WTC11 (cell line): Measurements from ENCODE around the gene MYOCOS.

Experiments
- JUN ChIP-seq: sonication (generic); formaldehyde crosslinking; IDR thresholded peaks from 2 replicates; pipeline ENCODE4 v1.8.0; 2023; ENCODE audit warnings: mild to moderate bottlenecking, missing genetic modification reagents
- TF ChIP-seq, protein P1 (sequence below): fragments of 200-600 bp; IDR thresholded peaks from 2 replicates; pipeline ENCODE4 v1.8.0; 2022; ENCODE audit warnings: antibody characterized with exemption
- TF ChIP-seq, protein P2 (sequence below): sonication (generic); formaldehyde crosslinking; conservative IDR thresholded peaks from 2 replicates; pipeline ENCODE4 v1.8.1; 2022; ENCODE audit warnings: mild to moderate bottlenecking, missing genetic modification reagents

DNA sequence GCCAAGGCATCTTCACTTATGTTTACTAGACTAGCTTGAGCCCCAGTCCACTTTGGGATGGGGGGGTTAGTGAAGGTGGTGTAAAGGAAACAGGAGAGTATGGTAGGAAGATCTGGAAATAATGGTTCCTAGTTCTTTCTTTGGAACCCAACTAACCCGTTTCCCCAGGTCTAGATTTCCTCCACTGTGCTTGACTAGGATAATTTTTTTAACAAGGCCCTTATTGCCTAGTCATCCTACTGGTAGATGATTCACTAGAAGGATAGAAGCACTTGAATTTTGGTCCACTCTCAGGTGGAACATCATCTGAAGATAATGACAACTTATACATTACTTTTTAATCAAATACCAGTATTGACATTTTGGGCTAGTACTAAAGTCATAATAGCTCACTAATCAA lies 45.9 kb upstream of the MYOCOS start:
- TF ChIP-seq, protein P1, sequence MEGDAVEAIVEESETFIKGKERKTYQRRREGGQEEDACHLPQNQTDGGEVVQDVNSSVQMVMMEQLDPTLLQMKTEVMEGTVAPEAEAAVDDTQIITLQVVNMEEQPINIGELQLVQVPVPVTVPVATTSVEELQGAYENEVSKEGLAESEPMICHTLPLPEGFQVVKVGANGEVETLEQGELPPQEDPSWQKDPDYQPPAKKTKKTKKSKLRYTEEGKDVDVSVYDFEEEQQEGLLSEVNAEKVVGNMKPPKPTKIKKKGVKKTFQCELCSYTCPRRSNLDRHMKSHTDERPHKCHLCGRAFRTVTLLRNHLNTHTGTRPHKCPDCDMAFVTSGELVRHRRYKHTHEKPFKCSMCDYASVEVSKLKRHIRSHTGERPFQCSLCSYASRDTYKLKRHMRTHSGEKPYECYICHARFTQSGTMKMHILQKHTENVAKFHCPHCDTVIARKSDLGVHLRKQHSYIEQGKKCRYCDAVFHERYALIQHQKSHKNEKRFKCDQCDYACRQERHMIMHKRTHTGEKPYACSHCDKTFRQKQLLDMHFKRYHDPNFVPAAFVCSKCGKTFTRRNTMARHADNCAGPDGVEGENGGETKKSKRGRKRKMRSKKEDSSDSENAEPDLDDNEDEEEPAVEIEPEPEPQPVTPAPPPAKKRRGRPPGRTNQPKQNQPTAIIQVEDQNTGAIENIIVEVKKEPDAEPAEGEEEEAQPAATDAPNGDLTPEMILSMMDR = no peak
- TF ChIP-seq, protein P2, sequence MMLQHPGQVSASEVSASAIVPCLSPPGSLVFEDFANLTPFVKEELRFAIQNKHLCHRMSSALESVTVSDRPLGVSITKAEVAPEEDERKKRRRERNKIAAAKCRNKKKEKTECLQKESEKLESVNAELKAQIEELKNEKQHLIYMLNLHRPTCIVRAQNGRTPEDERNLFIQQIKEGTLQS (CRISPR knock-in tag) = no peak
- no peak for TF ChIP-seq JUN (CRISPR knock-in tag)
